ENCODE measurements around the gene INHBB. TPM values are rescaled to one million over a fixed set of nuclear protein-coding genes. Genes with fewer than 3 reads are reported as not detected.
"Not testable (repeated sequence)": the region's sequence is repeated elsewhere in the genome, so short reads cannot be mapped to it uniquely, and the experiment has no call there.

Gene INHBB
- total RNA-seq, 1 donor from 2014 or later, result 1.0 TPM

GRCh38 chr2:120307482-120307881, 38.5 kb upstream of the INHBB start:
- peaks cover 0 to 7% (median 0%) of the 10 kb centered on the region in 3 donors for H3K27me3 ChIP-seq (ENCODE audit: control insufficient read depth in 3 of 3, insufficient read depth in 3 of 3, low read length in 3 of 3)
- H3K36me3 ChIP-seq (ENCODE audit: control insufficient read depth in 3 of 3, insufficient read depth in 3 of 3, low read length in 3 of 3), result no peaks in the 10 kb centered on the region
- no peak overlapping the region for H3K9ac ChIP-seq (ENCODE audit: low read depth in 1 of 3, low read length in 3 of 3)
- no peaks in the 10 kb centered on the region for H3K9me3 ChIP-seq (ENCODE audit: control insufficient read depth in 3 of 3, low read length in 3 of 3)
- peaks cover under 1 to 1% (median under 1%) of the 10 kb centered on the region in 3 donors for H3K4me1 ChIP-seq (ENCODE audit: control insufficient read depth in 3 of 3, insufficient read depth in 3 of 3, low read length in 3 of 3)
- no peak overlapping the region for H3K27ac ChIP-seq (ENCODE audit: low read depth, low read length)
- H3K4me3 ChIP-seq (ENCODE audit: low read length in 3 of 3), result no peak overlapping the region

- peaks cover 6 to 8% (median 8%) of the 10 kb centered on the region in 3 donors for H3K4me1 ChIP-seq (ENCODE audit: control insufficient read depth in 3 of 3, insufficient read depth in 3 of 3, low read length in 3 of 3)
- H3K27ac ChIP-seq (ENCODE audit: low read depth, low read length), result no peak overlapping the region
- peaks cover 0 to 7% (median 0%) of the 10 kb centered on the region in 3 donors for H3K27me3 ChIP-seq (ENCODE audit: control insufficient read depth in 3 of 3, insufficient read depth in 3 of 3, low read length in 3 of 3)
- no peaks in the 10 kb centered on the region for H3K9me3 ChIP-seq (ENCODE audit: control insufficient read depth in 3 of 3, low read length in 3 of 3)
- no peaks in the 10 kb centered on the region for H3K36me3 ChIP-seq (ENCODE audit: control insufficient read depth in 3 of 3, insufficient read depth in 3 of 3, low read length in 3 of 3)
- no peak overlapping the region for H3K4me3 ChIP-seq (ENCODE audit: low read length in 3 of 3)
- H3K9ac ChIP-seq (ENCODE audit: low read depth in 1 of 3, low read length in 3 of 3), result no peak overlapping the region
Measured at GRCh38 chr2:120308038-120308910, 37.7 kb upstream of the INHBB start.

GRCh38 chr2:120310136-120310535, 35.8 kb upstream of the INHBB start:
- Histone ChIP-seq H3K4me3 (ENCODE audit: low read length in 3 of 3) (no peak overlapping the region), H3K27ac (ENCODE audit: low read depth, low read length) (no peak overlapping the region), H3K36me3 (ENCODE audit: control insufficient read depth in 3 of 3, insufficient read depth in 3 of 3, low read length in 3 of 3) (no peaks in the 10 kb centered on the region), H3K27me3 (ENCODE audit: control insufficient read depth in 3 of 3, insufficient read depth in 3 of 3, low read length in 3 of 3) (peaks cover 0 to 3% (median 0%) of the 10 kb centered on the region in 3 donors), H3K4me1 (ENCODE audit: control insufficient read depth in 3 of 3, insufficient read depth in 3 of 3, low read length in 3 of 3) (peaks cover 11 to 19% (median 16%) of the 10 kb centered on the region in 3 donors), H3K9me3 (ENCODE audit: control insufficient read depth in 3 of 3, low read length in 3 of 3) (no peaks in the 10 kb centered on the region), H3K9ac (ENCODE audit: low read depth in 1 of 3, low read length in 3 of 3) (no peak overlapping the region)

GRCh38 chr2:120310841-120311240, 35.1 kb upstream of the INHBB start:
- not testable (repeated sequence) for H3K9ac ChIP-seq (ENCODE audit: low read depth in 1 of 3, low read length in 3 of 3); H3K4me3 ChIP-seq (ENCODE audit: low read length in 3 of 3); H3K27me3 ChIP-seq (ENCODE audit: control insufficient read depth in 3 of 3, insufficient read depth in 3 of 3, low read length in 3 of 3); H3K36me3 ChIP-seq (ENCODE audit: control insufficient read depth in 3 of 3, insufficient read depth in 3 of 3, low read length in 3 of 3); H3K27ac ChIP-seq (ENCODE audit: low read depth, low read length); H3K9me3 ChIP-seq (ENCODE audit: control insufficient read depth in 3 of 3, low read length in 3 of 3)
- peaks cover 11 to 19% (median 16%) of the 10 kb centered on the region in 3 donors for H3K4me1 ChIP-seq (ENCODE audit: control insufficient read depth in 3 of 3, insufficient read depth in 3 of 3, low read length in 3 of 3)

- no peaks in the 10 kb centered on the region for H3K27me3 ChIP-seq (ENCODE audit: control insufficient read depth in 3 of 3, insufficient read depth in 3 of 3, low read length in 3 of 3)
- no peak overlapping the region for H3K9ac ChIP-seq (ENCODE audit: low read depth in 1 of 3, low read length in 3 of 3)
- no peaks in the 10 kb centered on the region for H3K9me3 ChIP-seq (ENCODE audit: control insufficient read depth in 3 of 3, low read length in 3 of 3)
- H3K36me3 ChIP-seq (ENCODE audit: control insufficient read depth in 3 of 3, insufficient read depth in 3 of 3, low read length in 3 of 3), result no peaks in the 10 kb centered on the region
- H3K27ac ChIP-seq (ENCODE audit: low read depth, low read length), result no peak overlapping the region
- no peak overlapping the region for H3K4me3 ChIP-seq (ENCODE audit: low read length in 3 of 3)
- H3K4me1 ChIP-seq (ENCODE audit: control insufficient read depth in 3 of 3, insufficient read depth in 3 of 3, low read length in 3 of 3), result peaks cover 11 to 19% (median 16%) of the 10 kb centered on the region in 3 donors
Measured at GRCh38 chr2:120312076-120312475, 33.9 kb upstream of the INHBB start.

GRCh38 chr2:120312860-120313694, 32.9 kb upstream of the INHBB start:
- H3K36me3 ChIP-seq (ENCODE audit: control insufficient read depth in 3 of 3, insufficient read depth in 3 of 3, low read length in 3 of 3), result no peaks in the 10 kb centered on the region
- peak overlapping the region; percentile 62 to 84 (median 80) for H3K4me3 ChIP-seq (ENCODE audit: low read length in 3 of 3)
- H3K9ac ChIP-seq (ENCODE audit: low read depth in 1 of 3, low read length in 3 of 3), result peak overlapping the region; percentile 66 to 82 (median 69)
- peaks cover 11 to 19% (median 16%) of the 10 kb centered on the region in 3 donors for H3K4me1 ChIP-seq (ENCODE audit: control insufficient read depth in 3 of 3, insufficient read depth in 3 of 3, low read length in 3 of 3)
- no peaks in the 10 kb centered on the region for H3K9me3 ChIP-seq (ENCODE audit: control insufficient read depth in 3 of 3, low read length in 3 of 3)
- H3K27me3 ChIP-seq (ENCODE audit: control insufficient read depth in 3 of 3, insufficient read depth in 3 of 3, low read length in 3 of 3), result no peaks in the 10 kb centered on the region
- peak overlapping the region; percentile 34 for H3K27ac ChIP-seq (ENCODE audit: low read depth, low read length)

GRCh38 chr2:120313695-120314615, 32.0 kb upstream of the INHBB start:
- peak overlapping the region; percentile 62 to 84 (median 80) for H3K4me3 ChIP-seq (ENCODE audit: low read length in 3 of 3)
- peak overlapping the region; percentile 66 to 82 (median 69) for H3K9ac ChIP-seq (ENCODE audit: low read depth in 1 of 3, low read length in 3 of 3)
- no peaks in the 10 kb centered on the region for H3K9me3 ChIP-seq (ENCODE audit: control insufficient read depth in 3 of 3, low read length in 3 of 3)
- H3K4me1 ChIP-seq (ENCODE audit: control insufficient read depth in 3 of 3, insufficient read depth in 3 of 3, low read length in 3 of 3), result peaks cover 11 to 21% (median 16%) of the 10 kb centered on the region in 3 donors
- H3K27me3 ChIP-seq (ENCODE audit: control insufficient read depth in 3 of 3, insufficient read depth in 3 of 3, low read length in 3 of 3), result no peaks in the 10 kb centered on the region
- H3K27ac ChIP-seq (ENCODE audit: low read depth, low read length), result peak overlapping the region; percentile 34
- no peaks in the 10 kb centered on the region for H3K36me3 ChIP-seq (ENCODE audit: control insufficient read depth in 3 of 3, insufficient read depth in 3 of 3, low read length in 3 of 3)

GRCh38 chr2:120314690-120315366, 31.1 kb upstream of the INHBB start:
- no peak overlapping the region for H3K9ac ChIP-seq (ENCODE audit: low read depth in 1 of 3, low read length in 3 of 3)
- no peaks in the 10 kb centered on the region for H3K36me3 ChIP-seq (ENCODE audit: control insufficient read depth in 3 of 3, insufficient read depth in 3 of 3, low read length in 3 of 3)
- no peaks in the 10 kb centered on the region for H3K27me3 ChIP-seq (ENCODE audit: control insufficient read depth in 3 of 3, insufficient read depth in 3 of 3, low read length in 3 of 3)
- no peak overlapping the region for H3K4me3 ChIP-seq (ENCODE audit: low read length in 3 of 3)
- H3K27ac ChIP-seq (ENCODE audit: low read depth, low read length), result no peak overlapping the region
- H3K9me3 ChIP-seq (ENCODE audit: control insufficient read depth in 3 of 3, low read length in 3 of 3), result no peaks in the 10 kb centered on the region
- H3K4me1 ChIP-seq (ENCODE audit: control insufficient read depth in 3 of 3, insufficient read depth in 3 of 3, low read length in 3 of 3), result peaks cover 14 to 28% (median 16%) of the 10 kb centered on the region in 3 donors

All from skeletal muscle tissue (tissue), 4 donors.